SK-N-SH treated with all-trans-retinoic acid at 6 μM for 48 hours (cell line): ENCODE measurements around the gene SEMA4A.
"Not testable (repeated sequence)": the region's sequence is repeated elsewhere in the genome, so short reads cannot be mapped to it uniquely, and the experiment has no call there.

Source experiments
- BACH2 ChIP-seq: fragments of 250-450 bp; sonication (Bioruptor Pico); IDR thresholded peaks from 2 replicates; pipeline ENCODE4 v1.9.0; 2021; ENCODE audit warnings: mild to moderate bottlenecking, borderline replicate concordance
- CSDC2 ChIP-seq: fragments of 250-450 bp; sonication (Bioruptor Pico); IDR thresholded peaks from 2 replicates; pipeline ENCODE4 v1.5.0; 2020; ENCODE audit warnings: mild to moderate bottlenecking, moderate library complexity
- ESRRG ChIP-seq: fragments of 250-450 bp; sonication (Bioruptor Pico); IDR thresholded peaks from 2 replicates; pipeline ENCODE4 v1.6.1; 2021; ENCODE audit warnings: mild to moderate bottlenecking
- PATZ1 ChIP-seq: fragments of 250-450 bp; sonication (Bioruptor Pico); IDR thresholded peaks from 2 replicates; pipeline ENCODE4 v1.8.0; 2020; ENCODE audit warnings: mild to moderate bottlenecking, moderate library complexity, borderline replicate concordance
- PPARA ChIP-seq: fragments of 250-450 bp; sonication (Bioruptor Pico); IDR thresholded peaks from 2 replicates; pipeline ENCODE4 v1.5.0; 2020; ENCODE audit warnings: mild to moderate bottlenecking, borderline replicate concordance
- RARB ChIP-seq: fragments of 250-450 bp; sonication (Bioruptor Pico); IDR thresholded peaks from 2 replicates; pipeline ENCODE4 v1.8.0; 2021; ENCODE audit warnings: mild to moderate bottlenecking, moderate library complexity
- SNAI2 ChIP-seq: fragments of 250-450 bp; sonication (Bioruptor Pico); IDR thresholded peaks from 2 replicates; pipeline ENCODE4 v1.5.0; 2020; ENCODE audit warnings: mild to moderate bottlenecking, moderate library complexity
- TOX ChIP-seq: fragments of 250-450 bp; sonication (Bioruptor Pico); IDR thresholded peaks from 2 replicates; pipeline ENCODE4 v1.8.0; 2021; ENCODE audit warnings: mild to moderate bottlenecking, moderate library complexity, borderline replicate concordance
- TSHZ2 ChIP-seq: fragments of 250-450 bp; sonication (Bioruptor Pico); IDR thresholded peaks from 2 replicates; pipeline ENCODE4 v1.5.0; 2020; ENCODE audit warnings: mild to moderate bottlenecking, moderate library complexity
- ZFP30 ChIP-seq: fragments of 450-650 bp; formaldehyde crosslinking; IDR thresholded peaks from 2 replicates; pipeline ENCODE4 v1.5.0; 2022; ENCODE audit warnings: mild to moderate bottlenecking, moderate library complexity
- ZNF565 ChIP-seq: fragments of 450-650 bp; formaldehyde crosslinking; conservative IDR thresholded peaks from 2 replicates; pipeline ENCODE4 v1.5.0; 2020; ENCODE audit warnings: low read depth, mild to moderate bottlenecking, moderate library complexity
- ZNF8 ChIP-seq: fragments of 450-650 bp; formaldehyde crosslinking; IDR thresholded peaks from 2 replicates; pipeline ENCODE4 v1.5.0; 2020; ENCODE audit warnings: mild to moderate bottlenecking, moderate library complexity
- TF ChIP-seq, protein P1 (sequence below): fragments of 250-450 bp; sonication (Bioruptor Pico); IDR thresholded peaks from 2 replicates; pipeline ENCODE4 v1.5.1; 2020; ENCODE audit warnings: low read depth, mild to moderate bottlenecking, moderate library complexity

- TF ChIP-seq BACH2 (CRISPR knock-in tag); PPARA (CRISPR knock-in tag); ESRRG (CRISPR knock-in tag); PATZ1 (CRISPR knock-in tag); ZNF8 (CRISPR knock-in tag); RARB (CRISPR knock-in tag); ZNF565 (CRISPR knock-in tag); SNAI2 (CRISPR knock-in tag); TSHZ2; ZFP30 (CRISPR knock-in tag); TOX (CRISPR knock-in tag); CSDC2 (CRISPR knock-in tag): not testable (repeated sequence)
- TF ChIP-seq, protein P1, sequence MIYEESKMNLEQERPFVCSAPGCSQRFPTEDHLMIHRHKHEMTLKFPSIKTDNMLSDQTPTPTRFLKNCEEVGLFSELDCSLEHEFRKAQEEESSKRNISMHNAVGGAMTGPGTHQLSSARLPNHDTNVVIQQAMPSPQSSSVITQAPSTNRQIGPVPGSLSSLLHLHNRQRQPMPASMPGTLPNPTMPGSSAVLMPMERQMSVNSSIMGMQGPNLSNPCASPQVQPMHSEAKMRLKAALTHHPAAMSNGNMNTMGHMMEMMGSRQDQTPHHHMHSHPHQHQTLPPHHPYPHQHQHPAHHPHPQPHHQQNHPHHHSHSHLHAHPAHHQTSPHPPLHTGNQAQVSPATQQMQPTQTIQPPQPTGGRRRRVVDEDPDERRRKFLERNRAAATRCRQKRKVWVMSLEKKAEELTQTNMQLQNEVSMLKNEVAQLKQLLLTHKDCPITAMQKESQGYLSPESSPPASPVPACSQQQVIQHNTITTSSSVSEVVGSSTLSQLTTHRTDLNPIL (CRISPR knock-in tag), result not testable (repeated sequence)
Observed at GRCh38 chr1:156116731-156117130, 36.7 kb upstream of the SEMA4A start.
